Activated T-cell treated with anti-CD3 and anti-CD28 coated beads, Interleukin-2, amount 50 U/mL, for 1 hour (primary cell): ENCODE results near the gene CAP2.

Experiments
- DNase-seq: peaks from one replicate; pipeline ENCODE4 v3.0.0-alpha.2; 2020

Gene CAP2

GRCh38 chr6:17442196-17442595 lies 48.8 kb downstream of the CAP2 start:
- no peak for DNase-seq

- DNase-seq, result no peak
Measured at GRCh38 chr6:17446713-17447112, 53.3 kb downstream of the CAP2 start.

DNA sequence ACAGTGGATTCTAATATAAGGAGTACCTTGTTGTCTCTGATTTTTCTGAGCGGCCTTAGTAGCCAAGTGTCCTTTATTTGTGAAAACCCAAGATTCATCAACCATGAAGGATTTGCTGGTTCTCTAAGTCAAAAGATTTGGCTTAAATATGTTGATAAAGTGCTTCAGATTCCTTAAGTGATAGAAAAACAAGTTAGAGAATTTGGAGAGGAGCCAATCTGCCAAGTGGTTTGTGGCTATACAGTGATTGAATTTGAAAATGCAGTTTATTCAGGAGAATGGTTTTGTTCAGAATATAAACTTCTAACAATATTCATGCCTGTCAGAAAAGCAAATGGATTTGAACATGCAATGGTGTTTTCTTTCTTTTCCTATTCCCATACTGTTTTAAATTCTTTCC lies 54.8 kb downstream of the CAP2 start:
- DNase-seq, result no peak

- DNase-seq, result no peak
Measured at GRCh38 chr6:17450397-17450796, 57.0 kb downstream of the CAP2 start.

DNA sequence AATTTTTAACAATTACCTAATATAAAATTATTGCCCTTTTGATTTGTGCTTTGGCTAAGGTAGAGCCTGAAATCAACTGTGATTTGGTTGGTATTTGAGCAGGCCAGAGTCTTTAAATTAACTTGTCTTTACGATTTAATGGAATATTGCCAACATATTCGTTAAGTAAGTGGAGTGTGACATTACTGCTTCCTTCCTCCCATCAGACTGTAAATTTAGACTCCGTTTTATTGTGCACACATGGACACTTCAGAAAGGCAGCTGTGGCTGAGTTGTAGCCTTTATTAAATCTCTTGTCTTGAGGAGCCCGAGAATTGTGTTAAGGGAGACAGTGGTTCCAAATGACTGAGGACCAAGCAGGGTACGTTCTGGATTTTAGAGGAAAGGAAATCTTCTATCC lies 57.4 kb downstream of the CAP2 start:
- no peak for DNase-seq

GRCh38 chr6:17452096-17452495 lies 58.7 kb downstream of the CAP2 start:
- no peak for DNase-seq

DNA sequence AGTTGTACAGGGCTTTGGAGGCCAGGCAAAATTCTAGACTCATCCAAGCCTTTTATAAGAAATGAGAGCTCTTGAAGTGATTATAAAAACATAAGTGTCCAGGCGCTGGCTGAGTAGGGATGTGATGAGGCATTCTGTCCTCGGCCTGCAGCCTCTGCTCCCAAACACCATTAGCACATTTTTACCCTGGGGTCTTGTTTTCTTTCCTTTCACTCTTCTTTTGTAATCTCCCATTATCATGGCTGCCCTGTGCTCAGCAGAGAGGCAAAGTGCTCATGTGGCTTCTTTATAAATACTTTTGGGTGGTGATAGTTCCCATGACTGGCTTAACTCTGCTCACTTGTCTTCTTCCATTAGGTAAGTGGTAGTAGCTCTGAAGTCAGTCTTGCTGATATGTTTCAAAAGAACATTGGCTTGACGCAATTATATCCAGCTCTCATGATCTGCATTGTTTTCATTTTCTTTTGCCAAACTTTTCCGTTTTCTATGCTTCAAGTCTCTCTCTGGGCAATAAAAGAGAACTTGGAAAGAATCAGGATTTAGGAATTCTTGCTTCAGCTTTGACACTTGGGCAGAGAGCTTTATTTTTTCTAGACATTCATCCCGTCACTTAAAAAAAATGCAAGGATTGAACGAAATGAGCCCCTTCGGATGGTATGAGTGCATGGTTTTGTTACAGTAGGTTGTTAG lies 61.1 kb downstream of the CAP2 start:
- no peak for DNase-seq

DNA sequence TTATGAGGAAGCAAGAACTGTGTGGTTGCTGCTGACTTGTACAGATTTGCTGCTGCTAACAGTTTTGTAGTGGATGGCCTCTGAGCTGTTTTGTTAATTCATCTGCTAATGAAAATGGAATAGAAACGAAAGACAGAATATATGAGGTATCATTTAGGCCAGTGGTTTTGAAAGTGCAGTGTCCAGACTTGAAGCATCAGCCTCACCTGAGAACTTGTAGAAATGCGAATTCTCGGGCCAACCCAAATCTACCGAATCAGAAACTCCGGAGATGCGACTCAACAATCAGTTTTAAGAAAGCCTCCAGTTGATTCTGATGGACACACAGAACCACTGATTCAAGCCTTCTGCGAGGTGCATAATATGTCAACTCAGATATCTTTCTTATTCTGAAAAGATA lies 62.5 kb downstream of the CAP2 start:
- DNase-seq, result no peak

- DNase-seq, result no peak
Measured at GRCh38 chr6:17456711-17457110, 63.3 kb downstream of the CAP2 start.

DNA sequence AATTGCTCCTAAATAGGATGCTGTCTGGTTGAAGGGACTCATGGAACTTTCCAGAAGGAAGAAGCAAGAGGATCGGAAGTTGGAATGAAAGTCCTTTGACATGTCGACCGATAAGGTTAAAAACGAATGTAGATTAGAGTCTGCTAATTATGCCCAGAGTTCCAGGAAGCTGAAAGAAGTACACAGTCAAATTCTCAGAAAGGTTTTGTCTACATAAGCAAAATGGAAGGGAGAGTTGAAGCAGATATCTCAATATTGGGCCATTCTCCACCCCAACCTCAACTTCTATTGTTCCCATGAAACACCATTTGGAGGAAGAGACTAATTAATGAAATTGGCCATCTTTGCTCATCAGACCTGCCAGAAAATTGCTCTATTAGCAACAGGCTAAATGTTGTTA lies 64.0 kb downstream of the CAP2 start:
- DNase-seq, result no peak

DNA sequence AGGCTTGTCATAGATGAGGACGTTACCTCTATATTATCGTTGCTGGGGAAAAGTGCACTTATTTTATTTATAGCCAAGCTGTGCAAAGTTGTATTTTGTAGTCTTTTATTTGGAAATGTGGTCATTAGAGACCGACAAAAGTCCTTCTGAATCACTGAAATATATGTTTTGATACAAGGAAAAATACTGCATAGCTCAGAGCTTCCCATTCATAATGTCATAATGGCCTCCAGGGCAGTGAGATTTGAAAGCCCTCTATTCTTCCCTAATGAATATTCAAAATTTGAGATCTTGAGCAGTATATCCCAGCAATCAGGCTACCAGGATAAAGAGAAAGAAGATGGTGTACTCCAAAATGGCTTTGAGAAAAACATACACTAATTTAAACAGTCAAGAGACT lies 64.6 kb downstream of the CAP2 start:
- no peak for DNase-seq

DNA sequence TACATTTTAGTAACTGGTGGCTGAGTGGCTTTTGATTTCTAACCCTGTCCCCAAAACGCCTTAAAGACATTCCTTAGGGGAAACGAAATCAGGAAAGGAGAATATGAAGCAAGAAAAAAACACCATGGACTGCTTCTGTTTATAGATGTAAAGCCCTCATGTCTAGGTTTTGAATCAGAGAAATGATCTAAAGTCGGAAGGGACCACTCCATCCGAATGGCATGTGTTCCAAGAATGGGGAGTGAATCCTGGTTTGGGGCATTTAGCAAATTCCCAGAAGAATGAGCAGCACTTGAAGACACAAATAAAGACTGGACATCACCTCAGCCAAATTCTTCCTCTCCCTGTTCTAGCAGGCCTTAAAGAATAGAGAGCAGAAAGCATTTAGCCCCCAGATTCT lies 65.6 kb downstream of the CAP2 start:
- no peak for DNase-seq

- no peak for DNase-seq
Measured at GRCh38 chr6:17460862-17461261, 67.5 kb downstream of the CAP2 start.

- no peak for DNase-seq
Measured at GRCh38 chr6:17466147-17466546, 72.8 kb downstream of the CAP2 start.

GRCh38 chr6:17466707-17467106 lies 73.3 kb downstream of the CAP2 start:
- DNase-seq, result no peak

DNA sequence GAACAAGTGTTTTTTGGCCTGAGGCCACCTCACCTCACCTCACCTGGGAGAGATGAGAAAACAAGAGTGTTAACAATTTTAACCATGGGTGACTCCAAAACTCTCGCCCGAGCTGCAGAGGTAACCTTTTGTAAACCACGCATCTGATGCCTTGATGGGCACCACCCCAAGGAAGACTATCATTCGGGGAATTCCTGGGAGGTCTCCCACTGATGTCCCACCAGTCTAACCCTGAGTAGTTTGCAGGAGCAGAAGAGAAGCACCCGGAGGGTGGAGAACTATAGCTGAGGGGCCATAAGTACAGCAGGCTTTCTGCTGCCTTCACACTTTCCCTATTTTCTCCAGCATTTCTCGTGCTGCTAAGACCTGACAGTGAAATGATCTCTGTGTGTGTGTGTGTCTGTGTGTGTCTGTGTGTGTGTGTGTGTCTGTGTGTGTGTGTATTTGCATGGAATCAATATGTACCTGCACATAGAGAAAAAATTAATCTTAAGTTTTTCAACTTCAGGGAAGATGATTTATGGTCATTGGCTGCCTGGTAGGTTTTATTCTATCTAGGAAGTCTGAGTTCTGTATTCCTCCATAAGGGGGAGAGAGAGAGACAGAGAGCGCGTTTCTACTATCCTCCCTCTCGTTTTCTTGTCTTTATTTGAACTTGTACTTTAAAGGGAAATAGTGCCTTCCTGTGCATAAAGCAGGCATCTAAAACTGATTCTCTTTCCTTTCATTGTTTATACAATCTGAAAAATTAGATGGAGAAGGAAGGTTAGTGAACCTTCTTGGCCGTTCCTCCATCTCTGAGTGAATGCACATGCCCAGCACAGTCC lies 75.8 kb downstream of the CAP2 start:
- DNase-seq, result no peak

GRCh38 chr6:17470202-17470937 lies 77.0 kb downstream of the CAP2 start:
- DNase-seq, result no peak

- DNase-seq, result no peak
Measured at GRCh38 chr6:17470938-17471327, 77.5 kb downstream of the CAP2 start.

GRCh38 chr6:17472653-17473183 lies 79.3 kb downstream of the CAP2 start:
- DNase-seq, result no peak

- no peak for DNase-seq
Measured at GRCh38 chr6:17473554-17473953, 80.2 kb downstream of the CAP2 start.

DNA sequence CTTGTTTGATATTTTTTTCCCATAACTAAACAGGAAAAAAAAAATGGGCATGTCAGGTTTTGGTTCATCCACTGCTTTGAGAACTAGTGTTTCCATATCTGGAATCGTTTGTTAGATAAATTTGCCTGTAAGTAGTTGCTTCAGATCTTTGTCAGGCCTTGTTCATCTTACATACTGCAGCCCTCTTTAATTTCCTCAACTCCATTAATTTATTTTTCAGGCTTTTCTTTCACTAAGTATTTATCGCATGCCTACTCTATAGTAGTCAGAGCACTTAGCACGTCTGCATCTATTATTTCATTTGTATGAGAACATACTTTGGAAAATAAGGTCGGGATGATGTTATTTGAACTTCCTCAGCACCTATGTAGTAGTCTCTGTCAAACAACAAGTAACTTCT lies 80.9 kb downstream of the CAP2 start:
- DNase-seq, result no peak

DNA sequence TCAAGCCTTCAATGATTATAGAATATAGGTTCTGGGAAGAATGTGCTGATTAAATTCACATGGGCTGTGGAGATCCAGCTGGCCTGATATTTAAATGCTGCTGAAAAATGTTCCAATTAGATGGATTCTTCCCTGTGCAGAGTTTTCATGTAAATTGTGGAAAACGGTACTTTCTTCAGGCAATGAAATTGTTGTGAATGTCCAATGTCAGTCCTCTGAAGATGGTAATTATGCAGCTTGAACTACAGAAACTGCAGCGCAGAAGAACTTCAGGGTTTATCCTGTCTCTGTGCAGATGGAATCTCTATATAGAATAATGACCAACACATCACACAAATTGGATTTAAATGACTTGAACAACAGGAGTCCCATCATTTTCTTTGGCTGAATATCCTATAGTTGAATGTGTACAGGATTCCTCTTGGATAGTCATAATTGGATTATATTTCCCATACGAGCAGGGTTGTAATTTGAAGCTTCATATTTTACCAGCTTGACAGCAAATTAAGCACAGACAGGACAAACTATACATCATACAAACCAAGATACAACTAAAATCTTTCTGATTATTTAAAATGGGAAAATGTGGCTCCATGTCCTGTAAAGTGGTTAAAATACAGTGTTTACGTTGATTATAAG lies 82.3 kb downstream of the CAP2 start:
- no peak for DNase-seq

DNA sequence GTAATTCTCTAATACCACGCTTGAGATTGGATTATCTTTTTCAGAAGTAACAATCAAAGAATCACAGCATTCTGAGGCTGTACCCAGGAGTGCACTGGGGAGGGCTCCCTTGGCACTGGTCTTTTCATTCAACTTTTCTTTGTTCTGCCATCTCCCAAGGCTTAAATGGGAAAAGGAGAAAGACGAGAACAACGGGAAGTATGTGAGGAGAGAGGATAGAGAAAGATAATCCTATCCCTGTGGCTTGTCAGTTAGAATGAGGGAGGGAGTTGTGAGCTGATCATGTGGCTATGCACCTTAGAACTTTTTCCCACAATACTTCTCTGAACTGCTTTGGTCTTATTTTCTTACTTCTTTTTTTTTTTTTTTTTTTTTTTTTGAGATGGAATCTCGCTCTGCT lies 83.1 kb downstream of the CAP2 start:
- DNase-seq, result no peak
